Renal cortical epithelial cell (primary cell): ENCODE results near the gene SPTLC1. TPM values are rescaled to one million over a fixed set of nuclear protein-coding genes. Genes with fewer than 3 reads are reported as not detected.

ENCODE experiments used
- DNase-seq: peaks from one replicate; pipeline ENCODE4 v3.0.0-alpha.2; 2011; ENCODE audit warnings: low read depth
- total RNA-seq: library from RNA; depleted of rRNA; stranded (reverse); fragments of >200 nt; gene quantifications from 2 replicates; pipeline ENCODE4 v1.2.3, GENCODE V29; 2014

The SPTLC1 gene
- total RNA-seq, 1 donor from 2014 or later, result 144 TPM

DNA sequence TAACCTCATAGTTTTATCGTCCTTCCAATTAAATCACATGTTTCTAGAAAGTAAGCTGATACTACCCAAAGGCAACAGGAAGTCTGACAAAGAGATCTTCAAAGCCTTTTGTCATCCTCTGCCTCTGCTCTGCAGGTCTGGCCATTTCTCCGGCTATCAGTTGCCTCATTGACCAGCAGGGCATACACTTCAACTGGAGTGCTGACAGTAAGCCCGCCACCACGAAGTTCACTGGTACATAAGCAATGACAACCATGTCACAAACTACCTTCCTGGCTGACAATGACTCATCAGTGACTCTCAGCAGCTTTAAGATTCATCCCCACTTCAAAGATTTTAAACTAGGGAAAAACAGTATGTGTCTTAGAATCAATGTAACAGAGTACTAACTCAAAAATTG lies 20.6 kb downstream of the SPTLC1 start:
- peak; percentile 26 for DNase-seq

DNA sequence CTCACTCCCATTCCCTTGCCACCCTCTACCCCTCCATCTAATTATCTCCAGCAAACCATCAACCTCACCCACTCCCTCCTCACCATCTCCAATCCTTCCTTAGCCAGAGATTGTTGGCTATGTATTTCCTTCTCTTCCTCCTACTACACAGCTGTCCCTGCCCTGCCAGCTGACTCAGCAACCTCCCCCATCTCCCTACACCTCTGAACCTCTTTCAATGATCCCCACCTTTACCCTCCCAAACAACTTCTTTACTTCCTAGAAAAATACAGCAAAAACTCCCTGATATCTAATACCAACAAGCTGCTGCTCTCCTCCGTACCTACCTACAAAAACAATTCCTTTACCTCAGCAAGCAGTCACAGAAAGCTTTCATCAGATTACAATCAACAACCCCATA lies 37.3 kb downstream of the SPTLC1 start:
- no peak for DNase-seq

DNA sequence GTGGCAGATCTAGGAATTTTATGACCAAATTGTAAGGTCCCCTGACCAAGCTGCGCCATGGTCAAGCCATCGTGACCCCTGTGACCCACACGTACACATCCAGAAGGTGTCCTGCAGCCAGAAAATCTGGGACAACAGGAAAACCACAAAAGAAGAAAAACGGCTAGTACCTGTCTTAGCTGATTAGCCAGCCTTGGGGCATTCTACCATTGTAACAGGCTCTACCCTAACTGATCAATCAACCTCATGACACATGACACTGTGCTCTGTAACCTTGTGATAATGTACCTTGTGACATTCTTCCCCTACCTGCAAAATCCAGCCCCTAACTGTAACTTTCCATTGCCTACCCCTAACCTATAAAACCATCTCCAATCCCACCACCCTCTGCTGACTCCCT lies 43.6 kb downstream of the SPTLC1 start:
- DNase-seq, result no peak

DNA sequence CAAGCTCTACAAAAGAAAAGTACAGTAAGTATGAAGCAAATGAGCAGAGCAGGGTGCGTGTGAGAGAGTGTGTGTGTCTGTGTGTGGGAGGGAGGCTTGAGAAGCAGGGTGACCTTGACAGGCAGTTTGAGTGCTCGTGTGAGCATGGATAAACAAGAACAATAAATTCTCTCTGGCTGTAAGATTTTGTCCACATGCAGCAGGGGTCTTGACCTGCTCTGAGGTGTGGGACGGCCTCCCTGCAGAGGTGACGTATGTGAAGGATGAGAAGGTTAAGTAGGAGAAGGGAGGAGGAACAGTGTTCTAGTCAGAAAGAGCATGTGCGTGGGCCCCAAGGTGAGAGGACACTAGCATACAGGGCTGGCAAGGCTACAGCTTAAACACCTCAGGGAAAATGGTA lies 49.0 kb downstream of the SPTLC1 start:
- no peak for DNase-seq

DNA sequence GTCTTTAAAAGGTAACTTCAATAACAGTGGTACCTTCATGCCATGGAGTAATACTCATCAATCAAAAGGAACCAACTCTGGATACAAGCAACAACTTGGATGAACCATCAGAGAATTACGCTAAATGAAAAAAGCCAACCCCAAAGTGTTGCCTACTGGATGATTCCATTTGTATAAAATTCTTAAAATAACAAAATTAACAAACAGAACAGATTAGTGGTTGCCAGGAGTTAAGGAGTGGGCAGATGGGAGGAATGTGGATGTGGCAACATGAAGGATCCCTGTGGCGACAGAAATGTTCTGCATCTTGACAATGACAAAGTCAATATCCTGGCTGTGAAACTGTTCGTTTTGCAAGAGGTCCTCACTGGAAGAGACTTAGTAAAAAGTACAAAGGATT lies 50.5 kb downstream of the SPTLC1 start:
- DNase-seq, result peak; percentile 13

DNA sequence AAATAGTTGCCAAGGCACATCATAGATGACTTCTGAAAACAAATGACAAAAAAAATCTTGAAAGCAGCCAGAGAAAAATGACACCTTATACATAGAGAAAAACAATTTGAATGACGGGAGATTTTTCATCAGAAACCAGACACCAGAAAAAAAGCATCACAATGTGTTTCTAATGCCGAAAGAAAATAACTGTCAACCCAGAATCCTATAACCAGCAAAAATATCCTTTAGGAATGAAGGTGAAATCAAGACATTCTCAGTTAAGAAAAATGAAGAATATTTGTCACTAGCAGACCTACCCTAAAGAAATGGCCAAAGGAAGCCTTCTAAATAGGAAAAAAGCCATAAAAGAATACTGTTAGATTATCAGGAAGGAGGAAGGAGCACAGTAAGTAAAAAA lies 54.0 kb downstream of the SPTLC1 start:
- no peak for DNase-seq

DNA sequence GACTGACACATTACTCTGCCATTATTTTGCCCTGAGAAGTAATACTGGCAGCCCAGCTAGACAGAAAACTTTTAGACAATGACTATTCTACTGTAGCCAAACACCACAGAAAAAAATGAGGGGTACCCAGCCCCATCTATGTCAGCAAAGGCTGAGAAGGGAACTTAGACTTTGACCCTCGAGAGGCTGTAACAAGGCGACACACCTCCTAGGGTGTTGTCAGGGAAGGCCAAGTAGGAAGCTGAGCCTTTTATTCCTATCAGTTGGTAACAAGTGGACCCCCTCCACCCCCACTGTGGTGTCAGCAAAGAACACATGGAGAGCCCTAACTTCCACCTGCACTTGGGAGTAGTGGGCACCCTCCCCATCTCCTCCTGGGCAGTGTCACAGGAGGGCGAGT lies 55.6 kb downstream of the SPTLC1 start:
- no peak for DNase-seq

DNA sequence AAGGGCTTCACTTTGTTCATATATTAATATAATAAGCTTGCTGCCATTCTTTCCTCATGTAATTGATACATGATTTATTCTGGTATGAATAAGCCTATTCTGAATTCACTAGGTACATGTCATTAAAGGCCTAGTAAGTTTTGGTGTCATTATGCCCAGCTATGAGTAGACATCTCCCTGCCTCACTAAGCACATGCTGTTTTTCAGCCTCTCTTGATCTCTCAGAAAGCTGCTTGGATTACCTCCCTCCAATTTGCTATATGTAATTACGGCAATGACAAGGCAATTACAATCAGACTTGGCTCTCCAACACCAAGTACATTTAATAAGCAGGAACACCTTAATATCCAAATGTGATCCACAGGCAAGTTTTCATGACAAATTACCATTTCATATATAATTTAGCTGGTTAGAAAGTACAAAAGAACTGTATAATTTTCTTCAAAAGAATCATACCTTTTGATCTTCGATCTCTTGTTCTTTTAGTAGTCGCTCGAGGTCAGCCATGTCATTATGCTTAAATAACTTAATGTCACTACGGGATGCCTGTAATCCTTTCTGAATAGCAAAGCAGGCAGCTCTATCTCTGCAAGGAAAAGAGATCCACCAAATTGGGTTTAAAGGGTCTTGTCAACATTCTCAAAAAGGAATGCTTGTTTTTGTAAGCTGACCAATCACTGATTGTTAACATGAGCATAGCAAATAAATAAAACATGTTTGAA lies 56.3 kb downstream of the SPTLC1 start:
- no peak for DNase-seq

DNA sequence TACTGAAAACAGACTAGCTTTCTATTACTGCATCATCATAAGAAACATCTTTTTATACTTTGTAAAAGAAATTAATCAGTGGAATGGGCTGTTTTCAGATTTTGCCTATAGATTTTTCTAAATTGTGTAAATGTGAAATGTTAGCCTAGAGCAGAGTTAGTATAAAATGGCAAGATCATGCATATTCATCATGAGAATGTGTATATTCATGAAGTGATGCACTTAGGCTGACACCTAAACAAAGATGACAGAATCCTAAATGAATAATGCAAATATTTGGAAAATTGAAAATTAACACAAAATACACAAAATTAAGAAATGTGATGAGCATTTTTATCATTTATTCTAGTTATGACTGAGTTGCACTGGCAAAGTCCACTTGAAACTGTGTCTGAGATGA lies 57.2 kb downstream of the SPTLC1 start:
- DNase-seq, result no peak

DNA sequence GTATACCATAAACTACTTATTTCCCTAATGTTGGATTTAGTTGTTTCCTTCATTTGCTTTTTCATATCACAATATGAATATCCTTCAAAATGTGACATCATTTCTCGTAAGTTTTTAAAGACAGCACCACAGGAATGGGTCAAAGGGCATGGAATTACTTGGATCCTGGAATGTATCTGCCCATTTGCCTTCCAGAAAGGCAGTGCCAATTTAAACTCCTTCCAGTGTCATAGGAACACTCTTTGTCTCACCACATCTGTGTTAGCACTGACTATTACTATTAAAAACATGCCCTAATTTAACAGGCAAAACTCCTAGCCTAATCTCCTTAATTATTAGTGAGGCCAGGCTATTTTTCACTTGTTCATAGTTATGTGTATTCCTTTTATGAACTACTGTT lies 58.0 kb downstream of the SPTLC1 start:
- DNase-seq, result no peak

DNA sequence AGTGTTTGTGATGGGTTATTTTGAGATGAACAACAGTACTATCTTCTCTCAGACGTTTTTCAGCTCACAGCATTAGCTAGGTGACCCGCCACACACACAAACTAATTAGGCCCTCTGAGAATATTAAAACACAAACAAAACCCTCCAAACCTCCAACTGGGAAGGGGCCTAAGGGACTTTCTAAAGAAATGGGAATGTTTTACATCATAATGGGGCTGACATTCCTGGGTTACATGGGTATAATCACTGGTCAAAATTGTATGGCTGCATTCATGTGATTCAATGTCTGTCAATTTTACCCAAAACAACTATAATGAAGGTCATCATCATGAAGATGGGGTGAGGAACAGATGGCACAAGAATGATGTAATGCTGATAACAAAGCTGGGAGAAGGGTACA lies 59.6 kb downstream of the SPTLC1 start:
- no peak for DNase-seq

DNA sequence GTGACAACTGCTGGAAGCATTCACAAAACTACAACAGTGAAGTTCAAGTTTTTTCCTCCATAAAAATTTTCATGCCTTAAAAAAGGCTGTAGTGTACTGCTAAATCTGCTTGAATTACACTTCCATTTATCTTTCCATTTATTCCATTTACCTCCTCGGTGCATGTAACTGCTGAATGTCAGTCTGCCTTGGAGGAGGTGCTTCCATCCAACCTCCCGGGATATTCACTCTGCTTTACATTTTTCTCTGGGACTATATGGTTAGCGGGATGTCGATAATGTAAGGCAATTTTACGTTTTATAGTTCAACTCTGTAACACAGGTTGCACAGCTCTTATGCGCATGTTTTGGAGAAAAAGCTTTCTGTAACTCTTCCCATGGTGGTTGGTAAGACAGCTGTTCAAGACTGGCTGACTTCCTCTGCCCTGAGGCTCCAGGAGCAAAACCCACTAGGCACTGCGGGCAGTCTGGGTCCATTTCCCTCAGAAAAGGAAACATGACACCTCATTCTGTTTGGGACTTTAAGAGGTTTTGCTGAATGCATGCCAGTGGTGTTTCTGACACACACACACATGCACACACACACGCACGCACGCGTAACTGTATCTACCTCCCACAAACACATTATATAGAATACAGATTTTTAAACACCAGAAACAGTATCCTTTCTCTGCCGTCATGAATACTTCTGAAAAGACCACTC lies 66.1 kb downstream of the SPTLC1 start:
- DNase-seq, result no peak

DNA sequence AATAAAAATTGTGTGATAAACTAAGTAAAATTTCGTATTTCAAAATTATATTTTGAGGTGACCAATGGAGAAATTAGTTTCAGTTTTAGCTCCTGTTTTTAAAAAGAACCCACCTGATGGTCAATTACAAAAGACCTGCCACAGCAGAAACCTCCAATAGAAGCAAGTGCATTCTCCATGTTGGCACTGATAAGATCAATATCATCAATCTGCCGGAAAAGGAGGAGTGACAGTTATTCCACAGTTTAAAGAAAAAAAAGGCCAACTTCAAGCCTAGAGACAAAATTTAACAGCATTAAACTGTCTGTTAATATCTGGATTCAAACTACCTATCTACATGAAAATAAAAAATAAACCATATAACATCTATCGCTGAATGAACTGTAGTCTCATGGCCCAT lies 67.7 kb downstream of the SPTLC1 start:
- DNase-seq, result no peak

DNA sequence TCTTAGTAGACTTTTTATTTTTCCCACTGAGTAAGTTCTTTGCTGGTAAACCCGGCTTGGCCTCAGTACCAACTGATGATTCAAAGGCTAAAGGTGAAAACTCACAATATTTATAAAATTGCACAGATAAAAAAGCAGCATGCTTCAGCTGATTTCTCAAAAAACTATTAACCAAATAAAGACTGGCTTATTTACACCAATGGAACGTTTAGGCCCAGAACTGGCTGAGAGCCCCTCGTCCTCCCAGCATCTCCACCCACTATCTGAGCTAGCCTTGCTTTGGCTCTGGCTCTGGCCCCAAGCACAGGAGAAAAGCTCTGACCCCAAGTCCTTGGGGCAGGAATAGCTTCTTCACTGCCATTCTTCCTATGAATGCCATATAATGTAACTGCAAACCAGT lies 68.5 kb downstream of the SPTLC1 start:
- no peak for DNase-seq

DNA sequence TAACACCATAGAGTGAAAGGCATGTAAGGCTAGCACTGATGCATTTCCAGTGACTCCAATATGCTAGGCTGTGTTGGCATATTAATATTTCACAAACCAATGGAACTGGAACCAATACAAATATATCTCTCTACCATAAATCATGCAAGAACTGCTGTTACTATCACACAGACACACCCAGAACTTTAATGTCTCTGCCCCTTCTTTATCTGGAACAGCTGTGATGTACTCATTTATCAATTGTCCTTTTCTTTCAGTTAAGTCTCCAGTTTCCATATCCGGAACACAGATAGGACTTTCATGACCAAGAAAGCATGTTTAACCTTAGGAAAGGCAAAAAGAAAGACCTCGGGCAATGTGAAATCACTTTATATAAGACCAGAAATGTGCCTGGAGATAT lies 70.3 kb downstream of the SPTLC1 start:
- no peak for DNase-seq

DNA sequence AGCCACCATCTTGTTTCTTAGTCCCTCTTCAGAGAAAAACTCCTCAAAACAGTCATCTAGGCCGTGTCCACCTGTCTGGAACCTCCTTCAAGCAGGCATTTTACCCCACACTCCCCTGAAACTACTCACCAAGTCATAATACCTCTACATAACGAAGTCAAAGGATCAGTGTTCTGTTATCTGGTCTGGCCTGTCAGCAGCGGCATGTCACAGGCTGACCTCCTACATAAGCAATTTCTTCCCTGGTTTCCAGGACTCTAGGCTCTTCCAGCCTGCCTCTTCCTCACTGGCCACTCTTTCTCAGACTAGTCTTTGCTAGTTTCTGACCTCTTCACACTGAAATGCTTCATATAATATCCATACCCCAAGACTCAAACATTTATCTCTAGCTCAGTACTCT lies 72.2 kb downstream of the SPTLC1 start:
- DNase-seq, result no peak

DNA sequence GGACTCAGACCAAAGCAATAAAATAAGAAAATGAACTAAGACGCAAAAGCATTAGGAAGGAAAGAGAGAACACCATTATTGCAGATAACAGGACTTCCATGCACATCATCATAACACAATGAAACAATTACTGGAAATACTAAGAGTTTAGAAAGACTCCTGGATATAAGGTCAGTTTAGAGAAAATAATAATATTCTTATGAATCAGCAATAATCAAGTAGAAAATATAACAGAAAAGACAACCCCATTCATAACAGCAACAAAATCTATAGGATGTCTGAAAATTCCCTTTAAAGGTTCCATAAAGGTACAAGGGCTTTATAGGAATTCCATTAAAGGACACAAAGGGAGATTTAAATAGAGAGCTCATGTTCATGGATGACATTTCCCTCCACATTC lies 73.0 kb downstream of the SPTLC1 start:
- DNase-seq, result no peak

DNA sequence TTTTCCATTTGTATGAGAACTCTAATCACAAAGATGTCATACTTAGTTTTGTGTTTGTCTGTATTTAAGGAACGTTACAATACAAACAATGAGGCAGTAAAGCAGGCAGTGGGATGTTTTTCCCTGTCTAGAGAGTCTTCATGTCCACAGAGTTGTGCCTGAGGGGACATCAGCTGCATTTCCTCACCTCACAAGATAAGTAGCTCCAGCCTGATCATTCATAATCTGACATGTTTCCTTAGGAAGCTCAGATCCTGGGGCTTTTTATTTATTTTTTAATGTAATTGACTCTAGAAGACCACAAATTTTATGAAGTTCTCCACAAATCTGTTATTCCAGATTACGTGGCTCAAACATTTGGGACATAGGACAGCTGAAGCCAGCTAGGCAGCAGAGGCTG lies 78.5 kb downstream of the SPTLC1 start:
- DNase-seq, result no peak

DNA sequence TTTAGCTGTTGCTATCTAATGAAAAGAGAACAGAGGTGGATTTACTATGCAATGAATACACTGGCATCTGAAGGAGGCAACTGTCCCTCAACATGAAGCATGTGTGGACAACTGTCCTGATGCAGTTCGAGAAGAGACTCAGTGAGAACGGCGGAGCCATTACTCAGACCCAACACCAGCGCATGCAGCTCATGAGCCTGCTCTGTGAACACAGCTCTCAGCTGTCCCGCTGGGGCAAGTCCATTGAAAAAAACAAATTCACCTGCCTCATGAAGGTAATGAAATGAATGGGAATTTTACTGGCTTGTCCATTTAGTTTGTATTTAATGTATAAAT lies 78.8 kb downstream of the SPTLC1 start:
- DNase-seq, result no peak

DNA sequence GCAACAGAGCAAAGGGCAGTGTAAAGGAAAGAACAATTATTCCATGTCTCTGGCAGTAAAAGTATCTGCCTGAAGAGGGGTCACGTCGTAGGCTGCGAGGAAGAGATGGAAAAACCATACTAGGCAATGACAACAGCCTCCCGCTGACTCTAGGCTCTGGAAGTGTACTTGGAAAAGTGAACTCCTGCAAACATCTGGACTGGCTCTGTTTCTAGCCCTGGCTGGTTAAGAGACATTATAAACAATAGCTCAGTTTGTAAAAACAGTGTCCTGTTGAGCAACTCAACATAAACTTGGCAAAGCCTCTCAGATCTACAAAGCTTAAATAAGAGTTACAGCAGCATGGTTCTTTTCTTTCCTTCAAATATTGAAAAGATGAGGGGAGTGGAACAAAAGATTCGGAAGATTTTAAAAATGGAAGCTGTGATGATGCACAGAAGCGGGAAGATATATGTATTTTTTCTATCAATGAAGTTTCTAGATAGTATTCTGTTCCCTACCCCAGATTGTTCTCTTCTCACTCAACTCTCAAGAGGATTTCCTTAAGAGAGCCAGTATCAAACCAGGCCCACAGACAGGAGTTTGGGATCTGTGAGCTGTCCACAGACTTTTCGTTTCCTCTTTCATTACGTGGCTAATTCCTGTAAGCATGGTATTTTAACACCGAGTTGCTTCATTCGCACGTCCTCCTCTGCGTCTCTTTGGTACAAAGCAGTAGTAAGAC lies 79.4 kb downstream of the SPTLC1 start:
- DNase-seq, result no peak

DNA sequence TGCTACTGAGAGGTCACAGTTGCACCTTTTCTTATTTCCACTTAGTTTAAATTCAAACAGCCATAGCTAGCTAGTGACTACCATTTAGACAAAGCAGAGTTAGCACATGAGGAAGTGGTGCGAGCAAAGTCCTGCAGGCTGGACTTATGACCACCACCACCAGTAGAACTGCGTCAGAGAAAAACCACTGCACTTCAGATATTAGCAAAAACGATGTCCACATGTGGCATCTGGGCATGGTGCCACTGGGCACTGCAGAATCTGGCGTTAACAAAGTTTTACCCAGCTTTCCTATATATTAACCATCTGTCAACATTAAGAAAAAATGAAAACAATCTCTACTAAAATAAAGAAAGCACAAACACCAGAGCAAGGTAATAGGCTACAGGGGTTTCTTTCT lies 80.1 kb downstream of the SPTLC1 start:
- DNase-seq, result no peak

DNA sequence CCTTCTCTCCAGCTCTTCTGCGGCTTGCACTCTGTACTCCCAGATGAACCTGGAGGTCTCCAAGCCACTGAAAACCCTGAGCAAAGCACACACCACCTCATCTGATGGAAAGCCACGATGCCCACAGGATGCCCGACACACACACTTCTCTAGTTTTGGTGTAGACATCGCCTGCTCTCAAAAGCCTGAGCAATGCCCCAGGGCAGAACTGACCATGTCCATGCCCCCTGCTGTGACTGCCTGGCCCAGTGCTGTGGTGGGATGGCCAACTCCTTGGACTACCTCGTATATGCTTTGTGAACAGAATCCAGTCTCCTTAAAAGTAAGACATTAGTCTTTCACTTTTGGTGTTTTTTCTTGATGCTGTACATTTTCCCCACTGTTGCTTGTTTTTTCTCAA lies 81.2 kb downstream of the SPTLC1 start:
- DNase-seq, result no peak

DNA sequence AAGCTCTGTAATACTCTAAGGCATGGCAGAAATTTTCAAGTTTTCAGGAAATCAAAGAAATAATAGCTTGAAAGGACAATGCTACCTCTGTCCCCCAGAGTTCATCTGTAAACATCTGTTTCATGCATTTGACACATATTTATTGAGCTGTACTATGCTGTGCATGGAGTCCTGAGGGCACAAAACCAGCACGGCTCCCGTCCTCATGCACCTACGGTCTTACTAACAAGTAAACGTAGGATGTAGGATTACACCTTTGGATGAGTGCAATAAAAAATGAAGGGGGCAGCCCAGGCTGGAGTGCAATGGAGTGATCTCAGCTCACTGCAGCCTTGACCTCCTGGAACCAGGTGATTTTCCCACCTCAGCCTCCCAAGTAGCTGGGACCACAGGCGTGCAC lies 81.9 kb downstream of the SPTLC1 start:
- DNase-seq, result no peak
